ENCODE measurements around the gene MGMT.

The MGMT gene

GRCh38 chr10:129717816-129718547 is 250.9 kb downstream of the MGMT start:
- no peak for DNase-seq

- no peak for DNase-seq
These were observed 251.7 kb downstream of the MGMT start for GRCh38 chr10:129718548-129719414.

GRCh38 chr10:129719415-129719739 is 252.3 kb downstream of the MGMT start:
- DNase-seq, result no peak

- no peak for DNase-seq
These were observed 253.0 kb downstream of the MGMT start for GRCh38 chr10:129719889-129720590.

GRCh38 chr10:129725011-129725410 is 258.0 kb downstream of the MGMT start:
- DNase-seq, result no peak

GRCh38 chr10:129725482-129725881 is 258.4 kb downstream of the MGMT start:
- no peak for DNase-seq

- DNase-seq, result no peak
These were observed 259.0 kb downstream of the MGMT start for GRCh38 chr10:129725890-129726631.

GRCh38 chr10:129727071-129727470 is 260.0 kb downstream of the MGMT start:
- no peak for DNase-seq

GRCh38 chr10:129727495-129727894 is 260.5 kb downstream of the MGMT start:
- DNase-seq, result no peak

- no peak for DNase-seq
These were observed 261.3 kb downstream of the MGMT start for GRCh38 chr10:129728246-129728820.

- DNase-seq, result no peak
These were observed 262.1 kb downstream of the MGMT start for GRCh38 chr10:129728905-129729795.

GRCh38 chr10:129730272-129730992 is 263.4 kb downstream of the MGMT start:
- DNase-seq, result no peak

- no peak for DNase-seq
These were observed 263.9 kb downstream of the MGMT start for GRCh38 chr10:129730993-129731325.

GRCh38 chr10:129740532-129741279 is 273.7 kb downstream of the MGMT start:
- DNase-seq, result no peak

- DNase-seq, result no peak
These were observed 274.4 kb downstream of the MGMT start for GRCh38 chr10:129741280-129741977.

GRCh38 chr10:129741978-129742741 is 275.1 kb downstream of the MGMT start:
- no peak for DNase-seq

- no peak for DNase-seq
These were observed 275.9 kb downstream of the MGMT start for GRCh38 chr10:129742742-129743550.

GRCh38 chr10:129743738-129744133 is 276.7 kb downstream of the MGMT start:
- DNase-seq, result no peak

All from CD4-positive, alpha-beta T cell treated with Interleukin-17A for 1 hour (primary cell).